ENCODE measurements around the gene GLP2R.

The GLP2R gene

DNA sequence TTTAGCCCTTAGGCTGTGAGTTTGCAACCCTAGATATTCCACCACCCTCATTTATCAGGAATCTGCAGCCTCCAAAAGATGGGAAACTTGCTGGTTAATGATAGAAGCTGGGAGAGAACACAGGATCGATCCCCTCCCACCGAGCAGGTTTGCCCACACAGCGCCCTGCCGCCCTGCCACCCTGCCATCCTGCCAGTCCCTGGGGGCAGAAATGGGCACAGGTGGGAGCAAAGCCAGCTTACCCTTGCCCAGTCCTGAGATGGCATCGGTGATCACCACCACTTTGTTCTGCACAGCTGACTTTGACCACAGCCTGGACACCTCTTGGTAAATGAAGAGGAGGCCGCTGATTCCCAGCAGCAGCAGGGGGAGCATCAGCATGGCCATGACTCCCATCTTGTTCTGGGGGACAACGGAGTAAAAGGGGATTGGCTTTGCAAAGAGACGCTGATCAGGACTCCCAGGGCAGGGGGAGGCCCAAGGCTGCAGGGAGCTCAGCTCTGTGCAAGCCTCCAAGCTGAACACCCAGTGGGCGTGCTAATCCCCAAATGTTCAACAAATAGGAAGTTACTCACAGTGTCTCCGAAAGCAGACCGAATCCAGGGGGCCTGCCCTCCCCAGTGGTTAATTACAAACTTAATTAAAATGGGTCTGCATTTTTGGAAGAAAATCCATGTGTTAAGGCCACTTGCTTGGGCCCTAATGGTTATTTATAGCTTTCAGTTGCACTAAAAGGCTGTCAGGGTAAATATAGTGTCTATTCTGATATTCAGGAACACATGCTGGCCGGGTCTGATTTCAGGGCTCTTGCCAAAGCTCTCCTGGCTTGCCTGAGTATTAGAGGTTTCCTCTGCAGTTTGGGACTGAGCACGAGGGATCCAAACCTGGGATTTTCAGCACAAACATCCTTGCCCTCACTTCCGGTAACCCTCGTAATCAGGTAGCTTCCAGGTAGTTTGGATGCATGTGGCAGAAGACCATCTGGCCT lies 34.5 kb upstream of the GLP2R start, which contains the start of gene DHRS7C:
Gene DHRS7C, minus strand, starts transcription at position 704 of the 988 bp plus-strand sequence. Its CDS starts 308 bp downstream, at position 396.
- TF ChIP-seq, protein P1, sequence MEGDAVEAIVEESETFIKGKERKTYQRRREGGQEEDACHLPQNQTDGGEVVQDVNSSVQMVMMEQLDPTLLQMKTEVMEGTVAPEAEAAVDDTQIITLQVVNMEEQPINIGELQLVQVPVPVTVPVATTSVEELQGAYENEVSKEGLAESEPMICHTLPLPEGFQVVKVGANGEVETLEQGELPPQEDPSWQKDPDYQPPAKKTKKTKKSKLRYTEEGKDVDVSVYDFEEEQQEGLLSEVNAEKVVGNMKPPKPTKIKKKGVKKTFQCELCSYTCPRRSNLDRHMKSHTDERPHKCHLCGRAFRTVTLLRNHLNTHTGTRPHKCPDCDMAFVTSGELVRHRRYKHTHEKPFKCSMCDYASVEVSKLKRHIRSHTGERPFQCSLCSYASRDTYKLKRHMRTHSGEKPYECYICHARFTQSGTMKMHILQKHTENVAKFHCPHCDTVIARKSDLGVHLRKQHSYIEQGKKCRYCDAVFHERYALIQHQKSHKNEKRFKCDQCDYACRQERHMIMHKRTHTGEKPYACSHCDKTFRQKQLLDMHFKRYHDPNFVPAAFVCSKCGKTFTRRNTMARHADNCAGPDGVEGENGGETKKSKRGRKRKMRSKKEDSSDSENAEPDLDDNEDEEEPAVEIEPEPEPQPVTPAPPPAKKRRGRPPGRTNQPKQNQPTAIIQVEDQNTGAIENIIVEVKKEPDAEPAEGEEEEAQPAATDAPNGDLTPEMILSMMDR (conservative IDR thresholded peaks at IDR 0.05; ENCODE audit: low read length) = no peak
- H3K4me3 ChIP-seq (ENCODE audit: low read length) = no peak within 1 kb of the TSS
- no peak for DNase-seq (ENCODE audit: low read depth)

DNA sequence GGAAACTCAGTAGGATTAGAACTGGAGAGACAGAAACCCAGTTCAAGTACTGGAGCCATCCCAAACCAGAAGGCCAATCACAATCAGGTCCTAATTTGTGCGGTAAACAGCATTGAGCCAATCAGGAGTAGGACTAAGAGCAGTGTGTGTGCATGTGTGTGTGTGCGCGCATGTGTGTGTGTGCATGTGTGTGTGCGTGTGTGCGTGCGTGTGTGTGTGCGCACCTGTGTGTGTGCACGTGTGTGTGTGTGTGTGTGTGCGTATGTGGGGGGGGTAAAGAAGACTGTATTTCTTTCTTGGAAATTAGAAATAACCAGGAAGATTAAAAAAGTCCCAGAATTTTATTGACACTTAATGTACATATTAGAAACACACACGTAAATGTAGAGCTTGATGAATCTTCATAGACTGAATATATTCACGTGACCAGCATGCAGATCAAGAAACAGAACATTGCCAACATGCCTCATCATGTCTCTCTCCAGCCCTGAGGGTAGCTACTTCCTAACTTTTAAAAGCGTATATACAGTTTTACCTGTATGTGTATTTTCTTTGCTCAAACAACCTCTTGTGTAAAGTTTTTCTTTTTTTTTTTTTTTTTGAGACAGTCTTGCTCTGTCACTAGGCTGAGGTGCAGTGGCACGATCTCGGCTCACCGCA lies 33.4 kb upstream of the GLP2R start:
- no peak overlapping the region for H3K4me3 ChIP-seq (ENCODE audit: low read length)
- TF ChIP-seq, protein P1 (conservative IDR thresholded peaks at IDR 0.05; ENCODE audit: low read length) = no peak
- DNase-seq (ENCODE audit: low read depth) = no peak

DNA sequence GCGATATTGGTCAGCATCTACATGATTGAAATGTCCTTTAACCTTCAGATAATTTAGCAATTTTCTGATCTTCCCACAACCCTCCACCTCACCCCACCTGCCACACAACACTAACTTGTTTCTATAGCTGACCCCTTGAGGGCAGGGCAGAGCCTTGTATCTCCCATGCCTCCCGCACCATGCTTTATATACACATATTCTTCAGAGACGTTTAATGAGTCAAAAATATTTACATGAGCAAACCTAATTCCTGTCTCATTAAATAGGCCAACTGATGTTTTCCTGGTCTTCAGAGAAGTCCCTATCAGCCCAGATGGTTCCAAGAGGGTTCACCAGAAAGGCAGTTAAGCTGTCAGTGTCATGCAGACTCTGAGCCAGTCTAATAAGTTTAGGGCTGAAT lies 27.7 kb upstream of the GLP2R start:
- DNase-seq (ENCODE audit: low read depth) = no peak
- TF ChIP-seq, protein P1 (conservative IDR thresholded peaks at IDR 0.05; ENCODE audit: low read length) = no peak
- H3K4me3 ChIP-seq (ENCODE audit: low read length) = no peak overlapping the region

DNA sequence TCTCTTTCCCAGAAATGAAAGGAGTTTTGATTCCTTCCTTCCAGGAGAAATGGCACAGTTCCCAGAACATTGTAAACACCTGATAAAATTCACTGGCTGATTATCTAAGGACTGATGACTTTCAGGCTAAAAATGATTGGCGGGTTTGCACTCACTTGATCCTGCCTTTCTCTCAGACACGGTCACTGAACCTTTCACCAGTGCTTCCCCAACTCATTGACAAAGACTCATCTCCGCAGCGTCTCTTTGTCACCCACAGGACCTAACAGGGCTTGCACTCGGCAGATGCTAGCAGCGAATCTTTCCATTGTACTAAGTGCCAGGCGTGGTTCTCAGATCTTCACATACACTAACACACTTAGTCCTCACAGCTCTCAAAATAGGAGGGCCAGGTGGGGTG lies 27.0 kb upstream of the GLP2R start:
- DNase-seq (ENCODE audit: low read depth) = no peak
- TF ChIP-seq, protein P1 (conservative IDR thresholded peaks at IDR 0.05; ENCODE audit: low read length) = no peak

DNA sequence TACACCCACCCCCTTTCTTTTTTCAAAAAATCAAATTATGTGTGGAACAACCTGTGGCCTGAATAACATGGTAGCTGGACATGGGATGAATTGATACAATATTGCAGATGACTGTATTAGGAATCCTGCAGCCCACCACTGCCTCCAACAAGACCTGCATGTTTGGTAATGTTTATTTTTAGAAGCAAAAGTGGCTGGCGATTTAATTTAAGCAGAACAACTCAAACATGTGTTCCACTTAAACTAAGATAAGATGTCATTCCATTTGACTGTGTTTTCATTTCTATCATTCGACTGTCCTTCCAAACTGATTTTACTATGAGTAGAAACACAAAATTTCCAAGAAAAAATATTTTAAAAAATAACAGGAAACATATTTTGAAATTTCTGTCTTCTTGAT lies 24.2 kb upstream of the GLP2R start:
- TF ChIP-seq, protein P1 (conservative IDR thresholded peaks at IDR 0.05; ENCODE audit: low read length) = no peak
- DNase-seq (ENCODE audit: low read depth) = no peak
- H3K4me3 ChIP-seq (ENCODE audit: low read length) = no peak overlapping the region

More for the DNA sequence above, 27.0 kb upstream of the GLP2R start:
- no peak overlapping the region for H3K4me3 ChIP-seq (ENCODE audit: low read length)

DNA sequence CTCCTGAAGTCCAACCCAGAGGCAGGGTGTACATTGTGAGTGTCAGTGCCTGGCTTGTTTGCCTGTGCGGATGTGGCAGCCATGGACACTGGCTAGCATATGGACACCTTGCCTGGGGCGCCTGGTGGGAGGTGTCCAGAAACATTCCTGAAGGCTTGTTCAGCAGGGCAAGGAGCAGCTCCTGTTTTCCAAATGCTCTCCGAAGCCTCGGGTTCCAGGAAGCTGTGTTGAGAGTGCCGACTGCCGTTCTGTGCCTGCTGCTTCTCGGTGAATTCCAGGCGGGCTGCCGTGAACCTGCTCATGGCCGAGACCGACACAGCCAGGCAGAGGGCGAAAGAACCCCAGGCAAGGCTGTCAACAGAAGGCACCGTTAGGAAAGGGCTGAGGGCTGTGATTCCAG lies 23.4 kb upstream of the GLP2R start:
- peak; percentile 16 for DNase-seq (ENCODE audit: low read depth)
- H3K4me3 ChIP-seq (ENCODE audit: low read length) = no peak overlapping the region
- TF ChIP-seq, protein P1 (conservative IDR thresholded peaks at IDR 0.05; ENCODE audit: low read length) = no peak
